K562 (cell line): ENCODE measurements around the gene TRAF7. TPM values are rescaled to one million over a fixed set of nuclear protein-coding genes. Genes with fewer than 3 reads are reported as not detected.
A peak's percentile ranks its signal among the peaks of the same experiment; 100 is the strongest.

Source experiments
- ATAC-seq: fragments of 200-7000 bp; cut with Tn5 transposase; 3 replicates; pipeline ENCODE4 v1.9.1; 2020; ENCODE audit warnings: moderate library complexity
- BruUV-seq: library from RNA; stranded (reverse); fragments of 400-500 nt; replicated peaks from 2 replicates; lab custom pipeline; 2021; lab: Mats Ljungman, UMichigan
- CTCF ChIA-PET: fragments of 300-600 bp; formaldehyde crosslinking; extraction: SDS; loops from one replicate; lab custom pipeline; 2021; ENCODE audit warnings: low intra/inter-chr PET ratio; lab: Yijun Ruan, JAX
- POLR2A ChIA-PET: fragments of 300-600, 350-650 bp; sonication (Branson Sonifier 250); formaldehyde crosslinking; extraction: SDS; loops from one replicate; lab custom pipeline; 2021; ENCODE audit warnings: antibody characterized with exemption, inconsistent platforms; lab: Yijun Ruan, JAX
- DNase-seq, 4 experiments: peaks; one replicate each; pipeline versions ENCODE4 v3.0.0 to v3.0.0-alpha.2; 2011 to 2018; ENCODE audit warnings: low spot score in 3 of 4, mixed read lengths in 3 of 4; ENCODE audit errors: extremely low read depth in 1 of 4
- FAIRE-seq: peaks from 2 replicates; lab custom pipeline; 2011; peaks lifted over from hg19 to GRCh38; lab: Jason Lieb, UNC
- H2AFZ ChIP-seq: 2 replicates; pipeline ENCODE4 v1.6.0; 2011; ENCODE audit warnings: low read depth, low read length, control low read depth, inconsistent platforms
- H3K27ac ChIP-seq: fragments of 200-600 bp; 3 replicates; pipeline ENCODE4 v1.8.0; 2011; ENCODE audit warnings: low read depth, mild to moderate bottlenecking, control low read depth, inconsistent platforms, low read length, moderate library complexity, mixed read lengths; ENCODE audit errors: extremely low read depth
- H3K27me3 ChIP-seq, 2 experiments: fragments of 300-600 bp in 1 of 2; 2 replicates in 1 of 2; 3 replicates in 1 of 2; pipeline versions ENCODE4 v1.6.0 to v1.8.0; 2011; ENCODE audit warnings: inconsistent platforms in 2 of 2, low read length in 2 of 2, mild to moderate bottlenecking in 1 of 2, mixed read lengths in 1 of 2, moderate library complexity in 1 of 2; ENCODE audit not compliant: control insufficient read depth in 2 of 2, insufficient read depth in 2 of 2
- H3K36me3 ChIP-seq: fragments of 300-600 bp; 3 replicates; pipeline ENCODE4 v1.8.0; 2011; ENCODE audit warnings: mild to moderate bottlenecking, low read length, inconsistent platforms; ENCODE audit not compliant: control insufficient read depth, insufficient read depth
- H3K4me1 ChIP-seq, 2 experiments: fragments of 200-600 bp in 1 of 2; replicated peaks in 1 of 2; 2 replicates in 1 of 2; 3 replicates in 1 of 2; pipeline versions ENCODE4 v1.5.1 to v1.8.0; 2011; ENCODE audit warnings: inconsistent platforms in 2 of 2, low read length in 2 of 2, mild to moderate bottlenecking in 1 of 2, mixed read lengths in 1 of 2, moderate library complexity in 1 of 2; ENCODE audit not compliant: control insufficient read depth in 2 of 2, insufficient read depth in 2 of 2
- H3K4me2 ChIP-seq: 2 replicates; pipeline ENCODE4 v1.6.1; 2011; ENCODE audit warnings: low read length, control low read depth, inconsistent platforms, mixed read lengths; ENCODE audit not compliant: insufficient read depth
- H3K4me3 ChIP-seq: fragments of 200-600 bp; sonication (generic), shearing (Covaris generic); 2 replicates; pipeline ENCODE4 v1.5.1; 2016; ENCODE audit warnings: control low read depth, inconsistent platforms
- H3K79me2 ChIP-seq: fragments of 200-600 bp; 3 replicates; pipeline ENCODE4 v1.8.0; 2011; ENCODE audit warnings: low read length, inconsistent platforms; ENCODE audit not compliant: control insufficient read depth, insufficient read depth
- H3K9ac ChIP-seq, 2 experiments: 2 replicates each; pipeline versions ENCODE4 v1.6.0 to v1.6.1; 2011; ENCODE audit warnings: low read depth in 2 of 2, low read length in 2 of 2, control low read depth in 1 of 2, inconsistent platforms in 1 of 2, mild to moderate bottlenecking in 1 of 2, mixed read lengths in 1 of 2; ENCODE audit not compliant: insufficient read depth in 1 of 2
- H3K9me1 ChIP-seq: one replicate; pipeline ENCODE4 v1.6.0; 2011; ENCODE audit warnings: inconsistent platforms, mild to moderate bottlenecking, low read length, moderate library complexity; ENCODE audit not compliant: control insufficient read depth, insufficient read depth
- H3K9me3 ChIP-seq: replicated peaks from 2 replicates; pipeline ENCODE4 v1.5.1; 2011; ENCODE audit warnings: low read depth, low read length, inconsistent platforms; ENCODE audit not compliant: control insufficient read depth, insufficient read depth
- H4K20me1 ChIP-seq: replicated peaks from 2 replicates; pipeline ENCODE4 v1.6.1; 2011; ENCODE audit warnings: low read length, inconsistent platforms, mixed read lengths; ENCODE audit not compliant: control insufficient read depth, insufficient read depth
- GATAD2B ChIP-seq: fragments of 450-650 bp; IDR thresholded peaks from 2 replicates; pipeline ENCODE4 v1.6.1; 2017; ENCODE audit warnings: mild to moderate bottlenecking, borderline replicate concordance
- MAX ChIP-seq: sonication (generic); formaldehyde crosslinking; IDR thresholded peaks from 2 replicates; pipeline ENCODE4 v1.9.0; 2022; ENCODE audit warnings: mild to moderate bottlenecking, missing genetic modification reagents
- POLR2G ChIP-seq: fragments of 200-400 bp; formaldehyde crosslinking; IDR thresholded peaks from 2 replicates; pipeline ENCODE4 v1.6.1; 2017; ENCODE audit warnings: low read depth, mild to moderate bottlenecking, antibody characterized with exemption, low read length, moderate library complexity
- ZNF766 ChIP-seq: fragments of 200-800 bp; sonication (Bioruptor generic); conservative IDR thresholded peaks from 2 replicates; pipeline ENCODE4 v1.6.1; 2016; ENCODE audit warnings: missing genetic modification characterization, missing compliant biosample characterization
- WGBS: fragments of 100-300 bp; shearing (Covaris generic); methylation state at CpG from one replicate; pipeline ENCODE4 v1.1.6; 2016; ENCODE audit warnings: low coverage, mixed read lengths; ENCODE audit not compliant: insufficient coverage; ENCODE audit errors: missing lambda C conversion rate; 5-methylcytosine and 5-hydroxymethylcytosine counted together
- in situ Hi-C: fragments of 300-500 bp; cut with MboI; formaldehyde crosslinking; loops from 4 replicates; pipeline ENCODE4 v1.15.0; 2018; ENCODE audit warnings: inconsistent platforms, mixed read lengths
- intact Hi-C: fragments of 100-400 bp; cut with micrococcal nuclease; formaldehyde crosslinking; loops from 2 replicates; pipeline ENCODE4 v1.14.2; 2022
- polyA plus RNA-seq, 8 experiments: library from polyadenylated mRNA; depleted of rRNA in 4 of 8; stranded (reverse) in 5 of 8; unstranded in 3 of 8; fragments of >200 nt; fragmentation: Nextera tagmentation in 2 of 8; fragmentation: Illumina TruSeq in 1 of 8; extraction: Ambion mirVana in 2 of 8; extraction: Trizol in 1 of 8; gene quantifications; 2 replicates each; pipeline versions ENCODE4 v1.2.1 to v1.2.3, GENCODE V29; 2011 to 2014; ENCODE audit warnings: inconsistent platforms in 1 of 8, missing spikeins in 1 of 8
- total RNA-seq, 7 experiments: library from RNA; depleted of rRNA in 6 of 7; stranded (reverse); fragments of >200 nt in 6 of 7; fragmentation: Illumina TruSeq in 2 of 7; extraction: Trizol in 2 of 7; gene quantifications; 2 replicates each; pipeline versions ENCODE4 v1.2.1 to v1.2.3, GENCODE V29; 2011 to 2021; ENCODE audit warnings: low replicate concordance in 1 of 7
- TF ChIP-seq, protein P1 (sequence below): sonication (generic); formaldehyde crosslinking; IDR thresholded peaks from 2 replicates; pipeline ENCODE4 v1.8.1; 2023; ENCODE audit warnings: mild to moderate bottlenecking, missing genetic modification reagents

Gene TRAF7
- total and polyA plus RNA-seq, 9 of the 15 experiments (the other 6 are each of a cell fraction or from before 2014, with no cell fraction given): 1.1 to 113 (median 41.6) TPM

- intact Hi-C loops: no loop called here
- peaks cover 8% of the 10 kb centered on the region; the same call in 2 of the 3 replicates for H3K79me2 ChIP-seq
- FAIRE-seq: no peak
- H3K9me3 ChIP-seq: no peaks in the 10 kb centered on the region
- no peak for DNase-seq
- H3K27me3 ChIP-seq: no peaks in the 10 kb centered on the region
- ChIA-PET CTCF (interaction anchor here (1.2 kb wide), 1 partner anchor 32 kb away, joined by 6 read pairs; no protein-coding TSS in a partner anchor), POLR2A (interaction anchor here (0.9 to 1.0 kb wide), 2 partner anchors 30 to 34 kb away, joined by 3 to 4 read pairs; partner anchors contain the start of gene TRAF7)
- no peaks in the 10 kb centered on the region for H3K9me1 ChIP-seq
- in situ Hi-C loops: no loop called here
- WGBS: 92% methylated on average over 13 of the region's 19 CpGs
- no peaks in the 10 kb centered on the region for H4K20me1 ChIP-seq
- no TSS peak for BruUV-seq
- H3K4me2 ChIP-seq: no peak overlapping the region
- H3K4me3 ChIP-seq: no peak overlapping the region
- peak; percentile 9; the same call in 2 of the 3 replicates for ATAC-seq
- no peaks in the 10 kb centered on the region for H3K36me3 ChIP-seq
- TF ChIP-seq POLR2G: peak; percentile 38
- TF ChIP-seq MAX (CRISPR knock-in tag): no peak
- peaks cover 0 to 47% of the 10 kb centered on the region in 2 experiments; a peak in 2 of 5 replicates for H3K4me1 ChIP-seq
- H2AFZ ChIP-seq: no peak overlapping the region
- no peak overlapping the region for H3K9ac ChIP-seq
- H3K27ac ChIP-seq: no peak overlapping the region
These were observed 33.7 kb upstream of the TRAF7 start for GRCh38 chr16:2121853-2122252.

GRCh38 chr16:2122429-2122828 lies 33.2 kb upstream of the TRAF7 start:
- ChIA-PET POLR2A (no interaction called here), CTCF (no interaction called here)
- in situ Hi-C loops (no loop called here), intact Hi-C loops (no loop called here)
- H3K4me3 ChIP-seq: no peak overlapping the region
- H3K9me1 ChIP-seq: no peaks in the 10 kb centered on the region
- no peak; the same call in 2 of the 3 replicates for ATAC-seq
- no peak overlapping the region for H2AFZ ChIP-seq
- H3K27ac ChIP-seq: no peak overlapping the region
- 82% methylated on average over 9 of the region's 17 CpGs for WGBS
- DNase-seq: no peak
- no TSS peak for BruUV-seq
- peak overlapping the region in 1 of 2 experiments; percentile 26; a peak in 1 of 4 replicates for H3K9ac ChIP-seq
- no peak overlapping the region for H3K4me2 ChIP-seq
- H3K4me1 ChIP-seq: peaks cover 0 to 47% of the 10 kb centered on the region in 2 experiments; a peak in 2 of 5 replicates
- peaks cover 13% of the 10 kb centered on the region for H3K79me2 ChIP-seq
- H3K27me3 ChIP-seq: no peaks in the 10 kb centered on the region
- no peak for TF ChIP-seq GATAD2B
- TF ChIP-seq ZNF766 (CRISPR knock-in tag): no peak
- TF ChIP-seq, protein P1, sequence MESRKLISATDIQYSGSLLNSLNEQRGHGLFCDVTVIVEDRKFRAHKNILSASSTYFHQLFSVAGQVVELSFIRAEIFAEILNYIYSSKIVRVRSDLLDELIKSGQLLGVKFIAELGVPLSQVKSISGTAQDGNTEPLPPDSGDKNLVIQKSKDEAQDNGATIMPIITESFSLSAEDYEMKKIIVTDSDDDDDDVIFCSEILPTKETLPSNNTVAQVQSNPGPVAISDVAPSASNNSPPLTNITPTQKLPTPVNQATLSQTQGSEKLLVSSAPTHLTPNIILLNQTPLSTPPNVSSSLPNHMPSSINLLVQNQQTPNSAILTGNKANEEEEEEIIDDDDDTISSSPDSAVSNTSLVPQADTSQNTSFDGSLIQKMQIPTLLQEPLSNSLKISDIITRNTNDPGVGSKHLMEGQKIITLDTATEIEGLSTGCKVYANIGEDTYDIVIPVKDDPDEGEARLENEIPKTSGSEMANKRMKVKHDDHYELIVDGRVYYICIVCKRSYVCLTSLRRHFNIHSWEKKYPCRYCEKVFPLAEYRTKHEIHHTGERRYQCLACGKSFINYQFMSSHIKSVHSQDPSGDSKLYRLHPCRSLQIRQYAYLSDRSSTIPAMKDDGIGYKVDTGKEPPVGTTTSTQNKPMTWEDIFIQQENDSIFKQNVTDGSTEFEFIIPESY (CRISPR knock-in tag): peak; percentile 39; the same call in 1 of the 2 replicates
- H4K20me1 ChIP-seq: peaks cover 3% of the 10 kb centered on the region; the same call in 1 of the 2 replicates
- H3K9me3 ChIP-seq: no peaks in the 10 kb centered on the region
- FAIRE-seq: no peak
- H3K36me3 ChIP-seq: no peaks in the 10 kb centered on the region
